ENCODE data around the gene LIMA1. TPM values are rescaled to one million over a fixed set of nuclear protein-coding genes. Genes with fewer than 3 reads are reported as not detected.

The LIMA1 gene
- total RNA-seq, 3 donors from 2014 or later (not counting 1 experiment from before 2014, with no cell fraction given) = 12.0 to 16.2 (median 13.7) TPM

DNA sequence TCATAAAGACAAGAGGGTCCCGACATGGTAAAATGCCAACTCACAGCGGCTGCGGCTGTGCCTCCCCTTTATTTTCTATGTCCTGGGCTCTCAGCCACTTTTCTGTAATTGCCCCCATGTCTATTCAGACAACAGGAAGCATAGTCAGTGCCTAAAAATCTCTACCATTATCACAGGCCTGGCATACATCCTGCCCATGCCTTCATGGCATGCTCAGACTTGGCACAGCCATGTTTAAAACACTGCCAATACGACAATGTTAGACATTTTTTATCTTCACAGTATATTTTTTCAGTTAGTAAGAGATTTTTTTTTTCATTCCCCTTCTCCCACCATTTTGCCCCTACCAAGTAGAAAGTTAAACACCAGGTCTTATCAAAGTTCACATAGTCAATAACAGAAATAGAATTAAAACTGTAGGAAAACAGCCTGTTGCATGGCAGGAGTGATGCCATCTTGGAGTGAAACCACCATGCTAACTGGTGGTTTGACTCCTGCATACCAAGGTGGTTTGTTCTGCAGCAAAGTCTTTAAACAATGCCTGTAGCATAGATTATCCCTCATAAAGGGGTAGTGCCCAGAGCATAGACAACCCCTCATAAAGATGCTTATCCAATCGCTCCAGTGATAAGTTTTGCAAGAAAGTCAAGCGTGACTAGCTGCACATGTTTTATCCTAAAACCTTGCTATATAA lies 97.2 kb downstream of the LIMA1 start:
- H3K4me3 Mint-ChIP-seq = no peak overlapping the region
- Histone ChIP-seq H3K27ac (ENCODE audit: low read length) (no peak overlapping the region), H3K9me3 (ENCODE audit: control insufficient read depth, insufficient read depth, low read length) (no peaks in the 10 kb centered on the region), H3K36me3 (ENCODE audit: control insufficient read depth, insufficient read depth, low read length) (peaks cover 10% of the 10 kb centered on the region), H3K4me1 (ENCODE audit: control insufficient read depth, insufficient read depth, low read length) (peaks cover 1% of the 10 kb centered on the region), H3K4me3 (ENCODE audit: low read length) (no peak overlapping the region), H3K27me3 (ENCODE audit: control insufficient read depth, insufficient read depth, low read length) (no peaks in the 10 kb centered on the region)
- H3K27me3 Mint-ChIP-seq (ENCODE audit: low read depth in 2 of 2) = no peaks in the 10 kb centered on the region
- peaks cover 0 to 5% of the 10 kb centered on the region in 2 donors for H3K4me1 Mint-ChIP-seq
- H3K9me3 Mint-ChIP-seq = no peaks in the 10 kb centered on the region
- H3K36me3 Mint-ChIP-seq = peaks cover 5% of the 10 kb centered on the region
- DNase-seq (no peak), ATAC-seq (no peak)
- intact Hi-C loops (cut with micrococcal nuclease) = no loop called here
- WGBS (ENCODE audit: insufficient coverage) = 96% methylated on average over 5 of the region's 6 CpGs
- H3K27ac Mint-ChIP-seq = no peak overlapping the region
- TF ChIP-seq CTCF (IDR thresholded peaks at IDR 0.05) = no peak

DNA sequence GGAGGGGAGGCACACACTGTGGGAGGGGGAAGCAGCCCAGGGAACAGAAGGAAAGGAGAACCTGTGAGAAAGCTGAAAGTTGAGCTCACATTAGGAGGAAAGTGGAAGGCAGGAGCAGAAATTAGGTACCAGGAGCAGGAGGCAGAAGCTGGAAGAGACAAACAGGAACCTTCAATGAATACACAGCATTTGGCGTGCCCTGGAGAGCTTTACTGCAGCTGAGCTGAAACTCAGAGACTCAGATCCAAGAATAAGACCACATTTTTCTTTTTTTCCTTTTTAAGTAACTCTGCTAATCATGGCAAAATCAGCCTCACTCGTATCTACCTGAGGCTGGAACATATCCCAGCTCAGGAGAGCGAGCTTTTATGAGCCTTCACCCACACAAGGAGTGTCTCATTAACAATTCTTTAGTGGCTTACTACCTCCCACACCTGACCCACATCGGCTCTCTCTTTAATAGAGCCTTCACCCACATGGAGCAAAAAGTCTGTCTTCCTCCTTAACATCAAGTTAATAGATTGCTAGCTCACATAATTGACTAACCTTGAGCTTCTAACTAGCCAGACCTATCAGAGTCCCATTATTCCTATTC lies 97.9 kb downstream of the LIMA1 start:
- Histone ChIP-seq H3K4me1 (ENCODE audit: control insufficient read depth, insufficient read depth, low read length) (no peaks in the 10 kb centered on the region), H3K27ac (ENCODE audit: low read length) (no peak overlapping the region), H3K36me3 (ENCODE audit: control insufficient read depth, insufficient read depth, low read length) (peaks cover 12% of the 10 kb centered on the region), H3K9me3 (ENCODE audit: control insufficient read depth, insufficient read depth, low read length) (no peaks in the 10 kb centered on the region), H3K4me3 (ENCODE audit: low read length) (no peak overlapping the region), H3K27me3 (ENCODE audit: control insufficient read depth, insufficient read depth, low read length) (no peaks in the 10 kb centered on the region)
- H3K9me3 Mint-ChIP-seq = no peaks in the 10 kb centered on the region
- intact Hi-C loops (cut with micrococcal nuclease) = no loop called here
- peaks cover 6% of the 10 kb centered on the region for H3K36me3 Mint-ChIP-seq
- 89% methylated on average over 4 of the region's 4 CpGs for WGBS (ENCODE audit: insufficient coverage)
- H3K4me3 Mint-ChIP-seq = no peak overlapping the region
- DNase-seq (no peak), ATAC-seq (no peak)
- no peaks in the 10 kb centered on the region for H3K27me3 Mint-ChIP-seq (ENCODE audit: low read depth in 2 of 2)
- peaks cover 0 to 5% of the 10 kb centered on the region in 2 donors for H3K4me1 Mint-ChIP-seq
- no peak for TF ChIP-seq CTCF (IDR thresholded peaks at IDR 0.05)
- H3K27ac Mint-ChIP-seq = peak overlapping the region in 1 of 2 donors; percentile 35

DNA sequence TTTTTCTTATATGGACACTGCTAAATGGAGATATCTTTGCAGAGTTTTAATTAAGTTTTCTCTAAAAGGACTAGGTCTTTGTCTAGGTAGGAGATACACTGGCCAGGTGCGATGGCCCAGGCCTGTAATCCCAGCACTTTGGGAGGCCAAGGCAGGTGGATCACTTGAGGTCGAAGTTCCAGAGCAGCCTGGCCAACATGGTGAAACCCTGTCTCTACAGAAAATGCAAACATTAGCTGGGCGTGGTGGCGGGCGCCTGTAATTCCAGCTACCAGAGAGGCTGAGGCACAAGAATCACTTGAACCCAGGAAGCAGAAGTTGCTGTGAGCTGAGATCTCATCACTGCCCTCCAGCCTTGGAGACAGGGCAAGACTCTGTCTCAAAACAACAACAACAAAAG lies 99.1 kb downstream of the LIMA1 start:
- Histone ChIP-seq H3K27me3 (ENCODE audit: control insufficient read depth, insufficient read depth, low read length) (no peaks in the 10 kb centered on the region), H3K27ac (ENCODE audit: low read length) (no peak overlapping the region), H3K36me3 (ENCODE audit: control insufficient read depth, insufficient read depth, low read length) (peaks cover 13% of the 10 kb centered on the region), H3K9me3 (ENCODE audit: control insufficient read depth, insufficient read depth, low read length) (no peaks in the 10 kb centered on the region), H3K4me1 (ENCODE audit: control insufficient read depth, insufficient read depth, low read length) (no peaks in the 10 kb centered on the region), H3K4me3 (ENCODE audit: low read length) (no peak overlapping the region)
- WGBS (ENCODE audit: insufficient coverage) = 94% methylated on average over 5 of the region's 5 CpGs
- intact Hi-C loops (cut with micrococcal nuclease) = no loop called here
- H3K27ac Mint-ChIP-seq = no peak overlapping the region
- H3K4me1 Mint-ChIP-seq = peaks cover 0 to 4% of the 10 kb centered on the region in 2 donors
- no peak for TF ChIP-seq CTCF (IDR thresholded peaks at IDR 0.05)
- H3K4me3 Mint-ChIP-seq = no peak overlapping the region
- ATAC-seq (no peak), DNase-seq (no peak)
- H3K36me3 Mint-ChIP-seq = peaks cover 6% of the 10 kb centered on the region
- no peaks in the 10 kb centered on the region for H3K27me3 Mint-ChIP-seq (ENCODE audit: low read depth in 2 of 2)
- no peaks in the 10 kb centered on the region for H3K9me3 Mint-ChIP-seq

Data from natural killer cell (primary cell).